Coronary artery (tissue), 2 donors: Measurements from ENCODE around the gene TMEM202.
"Not testable (repeated sequence)": the region's sequence is repeated elsewhere in the genome, so short reads cannot be mapped to it uniquely, and the experiment has no call there.

Experiments used
- DNase-seq: peaks from one replicate; pipeline ENCODE4 v3.0.0-alpha.2; 2017; ENCODE audit warnings: low spot score
- H3K27ac ChIP-seq, 2 donors: fragments of 200-600 bp; sonication (generic); one replicate each; pipeline ENCODE4 v1.5.1; 2016 to 2019
- H3K4me3 ChIP-seq: fragments of 200-600 bp; sonication (generic); 2 replicates; pipeline ENCODE4 v1.5.1; 2016; ENCODE audit warnings: mild to moderate bottlenecking, moderate library complexity
- CTCF ChIP-seq: fragments of 200-600 bp; sonication (generic); IDR thresholded peaks from one replicate; pipeline ENCODE4 v1.5.1; 2019; ENCODE audit warnings: antibody characterized with exemption

TMEM202 gene

GRCh38 chr15:72379856-72380430, 18.2 kb upstream of the TMEM202 start:
- Histone ChIP-seq H3K27ac (no peak overlapping the region), H3K4me3 (no peak overlapping the region)
- TF ChIP-seq CTCF = no peak
- no peak for DNase-seq

GRCh38 chr15:72380743-72381142, 17.4 kb upstream of the TMEM202 start:
- no peak overlapping the region for H3K27ac ChIP-seq
- DNase-seq = no peak
- no peak for TF ChIP-seq CTCF
- H3K4me3 ChIP-seq = no peak overlapping the region

- no peak for TF ChIP-seq CTCF
- no peak for DNase-seq
- Histone ChIP-seq H3K27ac (no peak overlapping the region), H3K4me3 (no peak overlapping the region)
These were observed 16.0 kb upstream of the TMEM202 start for GRCh38 chr15:72382146-72382545.

GRCh38 chr15:72387741-72388140, 10.4 kb upstream of the TMEM202 start:
- no peak for DNase-seq
- no peak for TF ChIP-seq CTCF
- no peak overlapping the region for H3K27ac ChIP-seq
- no peak overlapping the region for H3K4me3 ChIP-seq

- no peak for DNase-seq
- Histone ChIP-seq H3K27ac (no peak overlapping the region), H3K4me3 (no peak overlapping the region)
- TF ChIP-seq CTCF = no peak
These were observed 8.9 kb upstream of the TMEM202 start for GRCh38 chr15:72389231-72389630.

- DNase-seq, H3K4me3 ChIP-seq, H3K27ac ChIP-seq: not testable (repeated sequence)
These were observed 1.8 kb upstream of the TMEM202 start for GRCh38 chr15:72396331-72396730.

- no peak for TF ChIP-seq CTCF
- Histone ChIP-seq H3K4me3 (no peak overlapping the region), H3K27ac (no peak overlapping the region)
- DNase-seq = no peak
These were observed 543 bp downstream of the TMEM202 start for GRCh38 chr15:72398648-72399047.

- TF ChIP-seq CTCF = no peak
- no peak for DNase-seq
- Histone ChIP-seq H3K27ac (no peak overlapping the region), H3K4me3 (no peak overlapping the region)
These were observed 4.6 kb downstream of the TMEM202 start for GRCh38 chr15:72402726-72403125.
